SK-N-MC (cell line): ENCODE data around the gene SAA1.

Experiments
- EZH2 ChIP-seq: fragments of 200-600 bp; sonication (generic); IDR thresholded peaks from one replicate; pipeline ENCODE4 v1.6.1; 2017; ENCODE audit warnings: antibody characterized with exemption
- FOXP2 ChIP-seq: optimal IDR thresholded peaks from 2 replicates; pipeline ENCODE3; 2011; ENCODE audit warnings: mild to moderate bottlenecking, moderate library complexity; ENCODE audit not compliant: insufficient read depth; ENCODE audit errors: extremely low read length, control extremely low read depth
- POLR2AphosphoS5 ChIP-seq: IDR thresholded peaks from 2 replicates; pipeline ENCODE4 v1.6.1; 2012; ENCODE audit warnings: mild to moderate bottlenecking, low read depth, low read length, borderline replicate concordance

- TF ChIP-seq FOXP2 (no peak), EZH2 (no peak), POLR2AphosphoS5 (no peak)
These were observed 12.2 kb upstream of the SAA1 start for GRCh38 chr11:18253778-18254338.
